Stimulated activated CD8-positive, alpha-beta memory T cell treated with anti-CD3 and anti-CD28 coated beads, Interleukin-4, amount 100 ng/mL, for 48 hours (primary cell): Measurements from ENCODE around the gene EXOC3L4.

Experiments
- DNase-seq: peaks from one replicate; pipeline ENCODE4 v3.0.0-alpha.2; 2020

The EXOC3L4 gene

GRCh38 chr14:103156651-103157378, 62.3 kb downstream of the EXOC3L4 start:
- DNase-seq = no peak

- DNase-seq = no peak
Measured at GRCh38 chr14:103157969-103158368, 63.4 kb downstream of the EXOC3L4 start.

DNA sequence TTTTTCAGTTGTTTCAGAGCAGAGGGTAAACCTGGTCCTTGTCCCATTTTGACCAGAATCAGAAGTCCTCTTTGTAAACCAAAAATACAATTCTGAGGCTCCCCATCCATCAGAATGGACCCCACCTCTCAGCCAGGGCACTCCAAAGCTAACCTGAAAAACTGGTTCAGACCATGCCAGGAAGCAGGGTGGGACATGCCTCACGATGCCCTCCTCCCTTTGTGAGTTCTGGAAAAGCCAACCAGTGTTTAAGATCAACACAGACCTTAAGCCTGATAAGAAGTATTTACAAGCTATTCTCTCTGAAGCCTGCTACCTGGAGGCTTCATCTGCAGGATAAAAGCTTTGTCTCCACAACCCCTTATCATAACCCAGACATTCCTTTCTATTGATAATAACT, 64.2 kb downstream of the EXOC3L4 start:
- DNase-seq = no peak
